Endometrium (tissue), 2 donors: ENCODE measurements around the gene CNNM3.
"Not testable (repeated sequence)": the region's sequence is repeated elsewhere in the genome, so short reads cannot be mapped to it uniquely, and the experiment has no call there.

Experiments
- FAIRE-seq: peaks from 2 replicates; lab custom pipeline; 2012; peaks lifted over from hg19 to GRCh38; lab: Jason Lieb, UNC
- donor health status: control.
- donor health status: control.

CNNM3 gene

GRCh38 chr2:96816127-96816835 lies at the start of gene CNNM3:
Gene CNNM3 (plus strand): TSS chr2:96816268. CDS start chr2:96816278, 10 bp downstream.
- no peak for FAIRE-seq

- FAIRE-seq = no peak
Observed at GRCh38 chr2:96767135-96767871, 48.8 kb upstream of the CNNM3 start.

- no peak for FAIRE-seq
Observed at GRCh38 chr2:96768083-96768561, 47.9 kb upstream of the CNNM3 start.

GRCh38 chr2:96769814-96770213 lies 46.3 kb upstream of the CNNM3 start:
- FAIRE-seq = no peak

- FAIRE-seq = no peak
Observed at GRCh38 chr2:96770442-96771202, 45.4 kb upstream of the CNNM3 start.

- FAIRE-seq = no peak
Observed at GRCh38 chr2:96771796-96772618, 44.1 kb upstream of the CNNM3 start.

- no peak for FAIRE-seq
Observed at GRCh38 chr2:96772903-96773671, 43.0 kb upstream of the CNNM3 start.

- no peak for FAIRE-seq
Observed at GRCh38 chr2:96773922-96774321, 42.1 kb upstream of the CNNM3 start.

GRCh38 chr2:96775160-96775559 lies 40.9 kb upstream of the CNNM3 start:
- FAIRE-seq = no peak

GRCh38 chr2:96783388-96783787 lies 32.7 kb upstream of the CNNM3 start:
- FAIRE-seq = no peak

GRCh38 chr2:96787411-96787810 lies 28.7 kb upstream of the CNNM3 start:
- no peak for FAIRE-seq

- no peak for FAIRE-seq
Observed at GRCh38 chr2:96788442-96789244, 27.4 kb upstream of the CNNM3 start.

- FAIRE-seq = no peak
Observed at GRCh38 chr2:96789245-96789617, 26.8 kb upstream of the CNNM3 start.

GRCh38 chr2:96792772-96793749 lies 23.0 kb upstream of the CNNM3 start:
- FAIRE-seq = no peak

- FAIRE-seq = no peak
Observed at GRCh38 chr2:96795076-96795475, 21.0 kb upstream of the CNNM3 start.

GRCh38 chr2:96796497-96796896 lies 19.6 kb upstream of the CNNM3 start:
- not testable (repeated sequence) for FAIRE-seq

- no peak for FAIRE-seq
Observed at GRCh38 chr2:96797066-96797625, 18.9 kb upstream of the CNNM3 start.

GRCh38 chr2:96798733-96799622 lies 17.1 kb upstream of the CNNM3 start:
- no peak for FAIRE-seq
